ENCODE measurements around the gene LAIR1.
"Not testable (repeated sequence)": the region's sequence is repeated elsewhere in the genome, so short reads cannot be mapped to it uniquely, and the experiment has no call there.

LAIR1 gene

DNA sequence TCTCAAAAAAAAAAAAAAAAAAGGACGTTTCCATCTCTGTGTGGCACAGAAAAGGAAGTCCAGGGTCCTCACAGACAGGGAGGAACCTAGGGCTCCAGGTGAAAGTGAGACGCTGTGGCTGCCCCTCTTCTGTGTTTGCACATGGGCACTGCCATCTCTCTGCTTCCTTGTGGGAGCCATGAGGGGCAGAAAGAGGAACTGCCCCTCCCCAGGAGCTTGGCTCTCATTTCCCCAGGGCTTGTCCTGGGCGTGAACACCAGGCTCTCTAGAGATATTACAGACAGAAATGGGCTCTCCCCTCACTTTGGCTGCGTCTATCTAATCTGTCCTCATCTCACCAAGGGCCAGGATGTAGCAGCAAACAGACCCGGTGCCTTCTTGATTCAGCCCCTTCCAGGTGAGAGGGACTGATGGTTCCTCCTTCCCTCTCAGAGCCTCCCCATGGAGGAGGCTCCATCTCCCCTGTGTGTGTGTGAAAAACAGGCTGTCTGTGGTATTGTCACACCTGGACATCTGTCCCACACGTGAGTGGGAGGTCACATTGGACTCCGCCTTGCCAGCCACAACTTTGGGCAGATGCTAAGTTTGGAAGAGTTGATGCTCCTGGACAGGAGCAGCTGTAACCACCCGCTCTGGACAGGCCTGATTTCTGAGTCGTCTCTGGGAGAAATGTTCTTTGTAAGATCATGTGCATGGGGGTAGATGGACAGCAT, 24.9 kb downstream of the LAIR1 start:
- no peak for DNase-seq

DNA sequence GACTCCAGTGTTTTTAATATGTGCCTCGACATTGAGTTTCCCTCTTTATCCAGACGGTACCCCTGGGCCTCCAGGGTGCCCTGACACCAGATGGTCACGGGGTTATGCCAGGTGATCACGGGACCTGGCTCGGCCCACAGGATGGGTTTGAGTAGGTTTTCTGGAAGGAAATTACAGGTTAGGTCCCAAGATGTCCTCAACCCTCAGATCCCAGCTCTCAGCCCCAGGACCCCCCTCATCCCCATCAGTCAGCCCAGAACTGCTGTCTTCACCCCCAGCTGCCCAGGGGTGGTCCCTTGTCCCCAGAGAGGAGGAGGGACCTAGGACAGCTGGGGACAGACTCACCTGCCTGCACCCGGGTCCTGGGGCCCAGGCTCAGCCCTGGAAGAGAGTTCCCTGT, 26.2 kb downstream of the LAIR1 start:
- DNase-seq: no peak

DNA sequence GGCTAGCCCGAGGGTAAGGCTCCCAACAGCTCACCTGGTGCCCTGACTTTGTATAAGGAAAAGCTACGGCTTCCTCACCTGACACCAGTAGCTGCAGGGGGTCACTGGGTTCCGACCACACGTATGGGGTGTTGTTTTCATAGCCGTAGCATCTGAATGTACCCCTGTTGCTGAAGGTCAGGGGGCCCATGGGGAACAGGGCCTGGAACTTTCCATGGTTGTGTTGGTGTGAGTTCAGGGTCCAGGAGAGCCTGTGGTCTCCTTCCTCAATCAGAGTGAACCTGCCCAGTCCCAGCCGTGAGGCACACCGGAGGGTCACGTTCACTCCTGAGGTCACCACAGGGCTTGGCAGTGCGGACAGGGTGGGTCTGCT, 26.9 kb downstream of the LAIR1 start:
- no peak for DNase-seq

DNA sequence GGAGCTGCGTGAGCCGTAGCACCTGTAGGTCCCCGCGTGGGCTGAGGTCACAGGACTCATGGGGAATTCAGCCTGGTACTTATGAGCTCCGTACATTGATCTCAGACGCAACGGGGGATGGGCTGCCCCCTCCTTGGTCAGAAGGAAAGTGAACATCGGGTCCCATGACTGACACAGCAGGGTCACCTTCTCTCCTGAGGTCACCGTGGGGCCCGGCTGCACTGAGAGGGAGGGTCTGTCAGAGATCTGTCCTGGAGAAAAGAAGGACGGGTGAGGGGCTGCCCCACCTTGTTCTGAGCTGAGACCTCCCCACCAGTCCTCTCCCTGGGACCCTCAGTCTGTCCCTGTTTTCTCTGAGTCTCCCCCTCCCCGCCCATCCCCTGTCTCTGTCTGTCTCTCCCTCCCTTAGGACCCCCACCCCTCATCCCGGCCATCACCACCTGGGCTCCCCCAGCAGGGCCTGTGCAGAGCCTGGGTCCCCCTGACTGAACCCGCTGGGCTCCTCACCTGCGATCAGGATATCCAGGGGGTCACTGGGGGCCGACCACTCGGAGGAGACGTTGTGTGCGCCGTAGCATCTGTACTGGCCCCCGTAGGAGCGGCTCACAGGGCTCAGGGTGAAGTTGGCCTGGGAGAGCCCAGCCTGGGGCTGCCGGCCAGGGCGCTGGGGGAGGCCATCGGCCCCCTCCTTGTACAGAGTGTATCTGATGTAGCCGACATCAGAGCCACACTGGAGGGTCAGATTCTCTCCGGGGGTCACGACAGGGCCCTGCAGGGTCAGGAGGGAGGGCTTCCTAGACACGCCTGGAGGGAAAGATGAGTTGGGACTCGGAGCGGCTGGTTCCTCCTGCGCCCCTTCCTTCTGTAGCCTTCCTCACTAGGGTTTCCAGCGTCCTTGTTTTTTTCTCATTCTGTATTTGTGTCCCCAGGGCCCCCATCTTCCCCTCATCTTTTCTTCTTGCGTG, 27.6 kb downstream of the LAIR1 start:
- DNase-seq: no peak

DNA sequence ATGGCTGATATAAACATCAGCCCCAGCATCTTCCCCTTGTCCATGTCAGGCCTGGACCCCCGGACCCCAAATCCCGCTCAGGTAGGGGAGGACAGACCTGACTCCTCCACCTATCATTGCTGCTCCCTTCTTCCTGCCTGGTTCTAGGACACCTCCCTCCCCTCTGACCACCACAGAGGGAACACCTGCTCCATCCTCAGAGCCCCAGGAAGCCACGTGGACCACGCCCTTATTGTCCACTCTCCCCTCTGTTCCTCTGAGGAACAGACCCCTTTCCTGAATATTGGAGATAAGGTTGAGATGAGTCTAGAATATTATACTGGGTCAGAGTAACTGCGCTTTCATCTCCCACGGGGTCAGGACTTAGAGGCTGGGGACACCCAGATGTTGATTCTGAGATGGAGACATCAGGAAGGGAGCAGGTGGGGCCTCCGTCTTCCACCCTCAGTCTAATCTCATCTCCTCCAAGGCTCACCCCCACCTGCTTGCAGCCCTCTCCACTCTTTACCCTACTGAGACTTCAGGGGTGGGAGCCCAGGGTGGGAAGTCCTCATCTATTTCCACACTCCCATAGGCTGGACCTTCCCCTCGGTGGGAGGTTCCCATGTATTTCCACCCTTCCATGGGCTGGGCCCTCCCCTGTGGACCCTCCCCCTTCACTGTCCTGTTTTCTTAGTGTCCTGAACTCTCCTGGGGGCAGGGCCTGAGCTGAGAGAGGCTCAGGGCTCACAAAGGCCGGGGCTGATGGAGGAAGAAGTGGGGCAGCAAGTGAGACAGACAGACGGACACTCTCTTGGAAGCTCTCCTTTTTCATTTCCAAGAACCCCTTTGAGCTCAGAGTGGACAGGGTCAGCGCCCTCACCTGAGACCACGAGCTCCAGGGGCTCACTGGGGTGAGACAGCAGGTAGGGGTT, 28.5 kb downstream of the LAIR1 start:
- no peak for DNase-seq

DNA sequence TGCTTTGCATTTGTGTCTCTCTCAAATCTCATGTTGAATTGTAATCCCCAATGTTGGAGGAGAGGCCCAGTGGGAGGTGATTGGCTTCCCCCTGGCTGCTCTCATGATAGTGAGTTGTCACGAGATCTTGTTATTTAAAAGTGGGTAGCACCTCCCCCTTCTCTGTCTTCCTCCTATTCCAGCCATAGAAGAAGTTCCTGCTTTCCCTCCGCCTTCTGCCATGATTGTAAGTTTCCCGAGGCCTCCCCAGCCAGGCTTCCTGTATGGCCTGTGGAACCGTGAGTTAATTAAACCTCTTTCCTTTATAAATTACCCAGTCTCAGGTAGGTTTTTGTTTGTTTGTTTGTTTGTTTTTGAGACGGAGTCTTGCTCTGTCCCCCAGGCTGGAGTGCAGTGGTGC, 29.6 kb downstream of the LAIR1 start:
- DNase-seq: no peak

DNA sequence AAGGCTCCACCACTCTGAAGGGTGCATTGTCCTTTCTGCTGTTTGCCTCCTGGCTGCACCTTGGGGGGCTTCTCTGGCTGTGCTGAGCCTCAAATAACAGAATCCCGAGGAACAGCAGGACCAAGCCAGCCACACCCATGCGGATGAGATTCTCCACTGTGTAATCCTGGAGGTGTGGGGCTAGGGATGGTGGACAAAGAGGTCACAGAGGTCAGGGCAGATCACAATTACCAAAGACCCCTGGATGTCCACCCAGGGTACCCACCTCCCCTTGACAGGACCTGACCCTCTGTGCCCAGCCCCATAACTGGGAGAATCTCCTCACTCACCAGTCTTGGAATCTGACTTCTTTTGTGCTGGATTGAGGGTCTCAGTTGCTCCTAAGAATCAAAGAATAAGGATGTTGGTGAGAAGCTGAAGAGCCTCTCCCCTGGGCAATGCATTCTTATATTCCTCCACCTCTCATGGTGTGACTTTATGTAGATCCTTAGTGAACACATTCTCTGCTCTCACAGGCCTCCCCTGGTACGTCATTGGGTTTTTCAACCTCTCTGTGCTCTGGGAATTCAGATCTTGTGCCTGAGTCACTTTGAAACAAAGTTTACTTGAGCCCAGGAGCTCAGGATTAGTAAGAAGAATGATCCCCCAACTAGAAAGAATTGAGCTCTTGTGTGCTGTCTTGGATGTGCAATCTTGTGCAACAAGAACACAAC, 31.0 kb downstream of the LAIR1 start:
- DNase-seq: no peak

DNA sequence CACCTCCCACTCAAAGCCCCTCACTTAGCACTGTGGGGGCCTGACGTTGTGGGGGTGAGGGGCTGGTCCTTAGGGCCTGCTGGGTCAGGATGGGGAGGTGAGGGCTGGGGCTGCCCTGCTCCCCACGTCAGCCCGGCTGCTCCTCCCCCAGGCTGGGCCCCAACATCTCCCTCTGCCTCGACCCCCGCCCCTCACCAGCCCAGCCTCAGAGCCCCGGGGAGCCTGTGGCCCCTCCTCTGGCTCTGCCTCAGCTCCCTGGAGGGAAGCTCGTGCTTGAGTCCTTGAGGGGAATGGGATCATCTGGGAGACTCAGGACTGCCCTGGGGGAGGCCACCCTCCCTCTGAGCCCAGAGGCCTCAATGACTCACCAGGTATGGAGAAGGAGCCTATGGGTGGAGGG, 32.6 kb downstream of the LAIR1 start:
- no peak for DNase-seq

DNA sequence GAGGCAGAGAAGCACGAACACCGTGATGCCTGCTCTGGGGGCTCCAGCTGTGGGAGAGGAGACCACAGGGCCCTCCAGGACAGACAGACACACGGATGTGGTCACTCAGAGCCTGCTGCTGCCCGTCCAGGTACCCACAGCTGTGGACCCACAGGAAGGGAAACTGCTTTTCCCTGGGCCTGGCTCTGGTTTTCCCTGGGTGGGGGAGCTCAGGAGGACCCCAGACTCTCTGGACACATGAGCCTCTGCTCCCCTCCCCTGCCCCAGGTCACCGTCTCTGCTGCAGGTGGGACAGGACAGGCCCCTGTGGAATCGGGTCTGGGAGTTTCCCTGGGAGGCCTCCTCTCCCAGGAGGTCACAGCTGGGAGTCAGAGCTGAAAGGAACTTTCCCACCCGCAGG, 33.1 kb downstream of the LAIR1 start:
- DNase-seq: no peak

DNA sequence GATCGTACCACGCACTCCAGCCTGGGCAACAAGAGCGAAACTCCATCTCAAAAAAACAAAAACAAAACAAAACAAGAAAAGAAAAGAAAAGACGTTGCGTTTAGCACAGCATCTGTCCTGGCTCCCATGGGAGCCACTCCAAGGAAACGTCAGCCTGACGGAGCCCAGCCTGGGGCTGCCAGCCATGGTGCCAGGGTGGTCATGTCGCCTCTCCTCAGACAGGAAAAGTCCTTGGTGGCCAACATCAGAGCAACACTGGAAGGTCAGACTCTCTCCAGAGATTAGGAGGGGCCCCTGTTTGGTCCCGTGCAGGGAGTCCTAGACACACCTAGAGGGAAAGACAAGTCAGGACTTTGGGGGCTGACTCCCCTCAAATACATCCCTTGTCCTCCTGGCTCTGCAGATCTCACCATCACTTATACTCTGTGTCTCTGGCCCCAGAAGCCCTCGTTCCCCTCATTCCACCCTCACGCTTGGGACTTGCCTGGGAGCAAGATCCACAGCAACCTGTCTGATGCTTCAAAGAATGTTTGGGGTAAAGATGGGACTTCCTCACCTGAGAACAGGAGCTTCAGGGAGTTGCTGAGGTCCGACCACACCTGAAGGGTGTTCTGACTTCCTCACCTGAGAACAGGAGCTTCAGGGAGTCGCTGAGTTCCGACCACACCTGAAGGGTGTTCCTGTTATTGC, 35.1 kb downstream of the LAIR1 start:
- DNase-seq: no peak

DNA sequence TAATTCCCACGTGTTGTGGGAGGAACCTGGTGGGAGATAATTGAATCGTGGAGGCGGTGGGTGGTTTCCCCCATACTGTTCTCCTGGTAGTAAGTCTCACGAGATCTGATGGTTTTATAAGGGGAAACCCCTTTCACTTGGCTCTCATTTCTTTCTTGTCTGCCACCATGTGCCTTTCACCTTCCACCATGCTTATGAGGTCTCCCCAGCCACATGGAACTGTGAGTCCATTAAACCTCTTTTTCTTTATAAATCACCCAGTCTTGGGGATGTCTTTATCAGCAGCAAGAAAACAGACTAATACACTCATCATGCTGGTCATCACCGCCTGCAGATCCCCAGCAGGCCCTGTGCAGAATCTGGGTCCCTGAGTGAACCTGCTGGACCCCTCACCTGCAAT, 36.0 kb downstream of the LAIR1 start:
- not testable (repeated sequence) for DNase-seq

DNA sequence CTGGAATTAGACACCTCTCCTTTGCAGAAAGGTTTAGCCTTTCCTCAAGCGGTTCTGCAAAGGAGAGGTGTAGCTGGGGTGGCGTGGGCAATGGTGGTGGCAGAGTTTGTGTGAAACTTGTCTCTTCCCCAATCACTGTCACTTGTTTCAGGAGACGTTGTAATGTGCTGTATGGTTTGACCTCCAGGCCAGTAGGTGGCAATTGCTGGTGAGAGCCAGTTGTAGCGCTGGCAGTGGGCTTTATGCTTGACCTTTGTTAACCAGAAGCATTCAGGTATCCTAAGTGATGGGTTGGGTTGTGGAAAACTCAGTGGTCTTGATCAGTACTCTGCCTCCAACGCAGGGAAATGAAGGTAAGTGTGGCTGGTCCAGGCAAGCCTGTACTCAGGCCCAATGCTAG, 39.1 kb downstream of the LAIR1 start:
- no peak for DNase-seq

DNA sequence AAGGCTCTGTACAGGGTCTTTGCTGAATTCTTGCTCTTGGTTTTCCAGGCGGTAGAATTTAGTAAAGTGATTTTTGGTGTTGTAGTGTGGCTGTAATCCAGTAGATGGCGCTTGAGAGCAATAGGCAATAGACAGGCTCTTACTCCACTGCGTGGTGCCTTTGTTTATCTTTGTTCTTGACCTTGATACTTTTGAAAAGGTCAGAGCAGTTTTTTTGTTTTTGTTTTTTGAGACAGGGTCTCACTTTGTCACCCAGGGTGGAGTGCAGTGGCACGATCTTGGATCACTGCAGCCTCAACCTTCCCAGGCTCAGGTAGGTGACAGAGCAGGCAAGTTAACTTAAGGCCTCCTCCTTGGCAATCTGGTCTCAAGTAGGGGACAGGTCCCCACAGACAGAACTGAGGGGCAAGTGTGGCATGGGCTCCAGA, 39.5 kb downstream of the LAIR1 start:
- peak; percentile 40 for DNase-seq

DNA sequence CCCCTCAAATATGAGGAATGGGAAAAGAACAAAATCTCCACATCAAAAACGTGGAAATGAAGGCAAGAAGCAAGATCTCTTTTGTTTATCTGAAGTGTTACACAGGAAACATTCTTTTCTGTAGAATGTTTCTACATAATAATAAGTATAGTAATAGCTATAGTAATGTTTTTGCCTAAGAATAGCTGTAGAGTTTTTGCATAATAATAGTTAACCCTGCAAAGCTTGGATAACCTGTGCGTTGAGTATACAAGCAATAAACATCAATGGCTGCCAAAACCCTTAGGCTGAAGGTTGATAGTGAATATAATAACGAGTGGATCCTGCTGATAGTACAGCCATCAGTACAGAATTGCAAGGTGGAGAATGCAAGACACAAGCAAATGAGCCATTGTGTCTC, 40.7 kb downstream of the LAIR1 start:
- no peak for DNase-seq

DNA sequence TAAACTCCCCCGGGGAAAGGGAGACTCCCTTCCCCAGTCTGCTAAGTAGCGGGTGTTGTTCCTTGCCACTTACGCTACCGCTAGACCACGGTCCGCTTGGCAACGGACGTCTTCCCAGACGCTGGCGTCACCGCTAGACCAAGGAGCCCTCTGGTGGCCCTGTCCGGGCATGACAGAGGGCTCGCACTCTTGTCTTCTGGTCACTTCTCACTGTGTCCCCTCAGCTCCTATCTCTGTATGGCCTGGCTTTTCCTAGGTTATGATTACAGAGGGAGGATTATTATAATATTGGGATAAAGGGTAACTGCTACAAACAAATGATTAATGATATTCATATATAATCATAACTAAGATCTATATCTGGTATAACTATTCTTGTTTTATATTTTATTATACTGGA, 41.8 kb downstream of the LAIR1 start:
- not testable (repeated sequence) for DNase-seq

DNA sequence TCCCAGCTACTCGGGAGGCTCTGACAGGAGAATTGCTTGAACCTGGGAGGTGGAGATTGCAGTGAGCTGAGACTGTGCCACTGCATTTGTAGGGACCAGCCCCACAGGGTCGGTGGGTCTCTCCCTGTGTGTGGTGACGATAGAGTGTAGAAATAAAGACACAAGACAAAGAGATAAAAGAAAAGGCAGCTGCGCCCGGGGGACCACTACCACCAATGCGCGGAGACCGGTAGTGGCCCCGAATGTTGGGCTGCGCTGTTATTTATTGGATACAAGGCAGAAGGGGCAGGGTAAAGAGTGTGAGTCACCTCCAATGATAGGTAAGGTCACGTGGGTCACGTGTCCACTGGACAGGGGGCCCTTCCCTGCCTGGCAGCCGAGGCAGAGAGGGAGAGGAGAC, 42.4 kb downstream of the LAIR1 start:
- not testable (repeated sequence) for DNase-seq

DNA sequence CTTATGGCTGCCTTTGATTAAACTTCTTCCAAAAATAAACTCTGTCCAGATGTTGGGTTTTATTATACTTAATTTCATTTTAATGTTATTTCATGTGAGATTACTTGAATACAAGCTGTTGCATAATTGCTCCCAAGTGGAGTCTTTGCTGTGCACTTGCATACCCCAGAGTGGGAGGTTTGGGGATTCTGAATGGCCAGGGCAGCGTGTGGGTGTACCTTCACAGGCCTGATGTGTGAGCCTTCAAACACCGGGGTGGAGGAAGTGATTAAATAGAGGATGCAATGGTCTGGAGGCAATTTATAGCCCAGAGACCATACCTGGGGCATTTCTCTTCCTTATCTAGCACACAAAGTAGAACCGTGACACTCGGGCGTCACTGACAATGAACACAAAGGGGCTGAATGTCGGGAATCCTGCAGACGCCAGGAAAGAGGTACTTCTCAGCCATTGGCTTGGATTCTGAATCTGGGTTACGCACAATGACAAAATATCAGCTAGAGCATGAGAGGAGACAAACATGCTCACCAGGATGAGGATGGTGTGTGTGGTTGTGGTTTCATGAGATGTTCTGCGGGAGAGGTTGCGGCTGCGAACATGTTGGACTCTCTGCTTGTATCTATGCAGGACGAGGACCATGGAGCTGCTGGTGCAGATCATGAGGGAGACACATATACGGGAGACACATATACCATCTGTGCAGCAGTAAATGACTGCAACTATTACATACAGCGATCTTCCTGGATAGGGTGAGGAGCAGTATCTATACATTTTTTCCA, 44.6 kb downstream of the LAIR1 start:
- no peak for DNase-seq

DNA sequence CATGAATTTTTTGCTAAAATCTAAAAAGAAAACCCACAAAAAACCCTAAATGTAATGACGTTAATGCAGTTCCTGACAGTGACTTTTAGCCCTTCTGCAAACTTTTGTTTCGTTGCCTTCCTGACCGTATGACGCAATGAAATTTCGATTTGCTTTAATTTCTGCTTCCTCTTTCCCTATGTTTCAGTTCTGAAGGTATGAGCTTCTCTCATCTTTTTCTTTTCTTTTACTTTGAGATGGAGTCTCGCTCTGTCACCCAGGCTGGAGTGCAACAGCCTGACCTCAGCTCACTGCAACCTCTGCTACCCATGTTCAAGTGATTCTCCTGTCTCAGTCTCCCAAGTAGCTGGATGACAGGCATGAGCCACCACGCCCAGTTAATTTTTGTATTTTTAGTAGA, 45.7 kb downstream of the LAIR1 start:
- DNase-seq: peak; percentile 1

DNA sequence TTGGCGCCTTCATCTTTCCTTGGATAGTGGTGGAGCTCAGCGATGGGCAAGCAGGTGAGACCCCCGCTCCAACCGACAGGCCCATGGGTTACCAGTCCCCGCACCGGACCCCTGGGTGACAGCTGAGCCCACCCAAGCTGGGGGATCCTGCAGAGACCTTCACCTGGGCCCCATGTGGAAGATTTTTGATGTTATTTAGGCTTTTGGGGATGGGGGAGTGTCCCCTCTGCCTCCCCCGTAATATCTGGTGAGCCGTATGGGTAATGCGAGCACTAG, 46.8 kb downstream of the LAIR1 start:
- DNase-seq: no peak

DNA sequence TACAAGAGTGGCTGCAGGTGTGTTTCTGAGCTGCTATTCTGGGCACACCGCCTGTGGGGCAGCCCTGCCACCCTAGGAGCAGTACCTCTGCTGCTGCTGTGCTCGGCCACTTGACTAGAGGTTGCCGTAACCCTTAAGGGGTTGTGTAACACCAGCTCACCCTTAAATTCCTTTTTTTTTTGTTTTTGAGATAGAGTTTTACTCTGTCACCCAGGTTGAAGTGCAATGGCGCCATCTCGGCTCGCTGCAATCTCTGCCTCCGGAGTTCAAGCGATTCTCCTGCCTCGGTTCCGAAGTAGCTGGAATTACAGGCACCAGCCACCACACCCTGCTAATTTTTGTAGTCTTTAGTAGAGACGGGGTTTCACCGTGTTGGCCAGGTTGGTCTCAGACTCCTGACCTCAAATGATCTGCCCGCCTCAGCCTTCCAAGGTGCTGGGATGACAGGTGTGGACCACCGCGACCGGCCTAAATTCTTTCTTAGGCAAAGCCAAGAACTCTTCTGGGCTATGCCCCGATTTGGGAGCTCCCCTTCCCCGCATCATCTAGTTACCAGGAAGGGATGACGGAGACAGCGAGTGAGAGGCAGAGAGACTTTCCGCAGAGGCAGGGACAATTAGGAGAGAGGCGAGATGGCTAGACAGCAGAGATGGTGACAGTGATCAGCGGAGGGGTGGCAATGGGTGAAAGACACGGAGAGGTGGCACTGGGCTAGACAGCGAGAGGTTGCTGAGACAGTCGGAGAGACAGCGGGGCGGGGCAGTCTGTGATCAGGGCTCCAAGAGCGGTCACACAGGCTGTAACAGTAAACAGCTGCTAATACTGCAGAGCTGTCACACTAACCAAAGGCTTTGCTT, 47.4 kb downstream of the LAIR1 start:
- peak; percentile 2 for DNase-seq
